Neural progenitor cell (in vitro differentiated cells): Measurements from ENCODE around the gene CD151. TPM values are rescaled to one million over a fixed set of nuclear protein-coding genes. Genes with fewer than 3 reads are reported as not detected.
A peak's percentile ranks its signal among the peaks of the same experiment; 100 is the strongest.

Experiments
- DNase-seq: peaks from one replicate; pipeline ENCODE4 v3.0.0-alpha.2; 2016; ENCODE audit warnings: low spot score
- H2AFZ ChIP-seq: fragments of 200-600 bp; sonication (generic); replicated peaks from 2 replicates; pipeline ENCODE4 v1.6.1; 2016; ENCODE audit warnings: antibody characterized with exemption
- H3F3A ChIP-seq: fragments of 200-600 bp; sonication (generic); 2 replicates; pipeline ENCODE4 v1.6.1; 2016; ENCODE audit warnings: antibody characterized with exemption, low read depth
- H3K27ac ChIP-seq: fragments of 200-600 bp; sonication (generic); 2 replicates; pipeline ENCODE4 v1.5.1; 2016; ENCODE audit warnings: mild to moderate bottlenecking
- H3K27me3 ChIP-seq: fragments of 200-600 bp; sonication (generic); 2 replicates; pipeline ENCODE4 v1.6.1; 2016; ENCODE audit warnings: mild to moderate bottlenecking, moderate library complexity
- H3K36me3 ChIP-seq: fragments of 200-600 bp; sonication (generic); 2 replicates; pipeline ENCODE4 v1.5.1; 2016
- H3K4me1 ChIP-seq: fragments of 200-600 bp; sonication (generic); 2 replicates; pipeline ENCODE4 v1.6.1; 2016; ENCODE audit warnings: mixed run types
- H3K4me2 ChIP-seq: fragments of 200-600 bp; sonication (generic); 2 replicates; pipeline ENCODE4 v1.6.1; 2016
- H3K4me3 ChIP-seq: fragments of 200-600 bp; sonication (generic); 2 replicates; pipeline ENCODE4 v1.5.1; 2016
- H3K79me2 ChIP-seq: fragments of 200-600 bp; sonication (generic); 2 replicates; pipeline ENCODE4 v1.6.1; 2016; ENCODE audit warnings: low read depth
- H3K9ac ChIP-seq: fragments of 200-600 bp; sonication (generic); 2 replicates; pipeline ENCODE4 v1.6.1; 2016
- H3K9me3 ChIP-seq: fragments of 200-600 bp; sonication (generic); 2 replicates; pipeline ENCODE4 v1.5.1; 2016; ENCODE audit warnings: low read depth
- H4K20me1 ChIP-seq: fragments of 200-600 bp; sonication (generic); 2 replicates; pipeline ENCODE4 v1.6.1; 2016; ENCODE audit warnings: low read depth
- H3K27ac Mint-ChIP-seq: 3 replicates; pipeline ENCODE4 v1.8.0; 2021; ENCODE audit warnings: mixed read lengths
- H3K27me3 Mint-ChIP-seq: 2 replicates; pipeline ENCODE4 v1.8.0; 2022; ENCODE audit warnings: low read depth, mild to moderate bottlenecking, inconsistent platforms, moderate library complexity, mixed read lengths; ENCODE audit not compliant: insufficient read depth
- H3K36me3 Mint-ChIP-seq: 3 replicates; pipeline ENCODE4 v1.8.0; 2021; ENCODE audit warnings: mixed read lengths
- H3K4me1 Mint-ChIP-seq: 3 replicates; pipeline ENCODE4 v1.8.0; 2021; ENCODE audit warnings: mixed read lengths
- H3K4me3 Mint-ChIP-seq: 3 replicates; pipeline ENCODE4 v1.8.0; 2021; ENCODE audit warnings: mild to moderate bottlenecking, moderate library complexity, mixed read lengths
- H3K9me3 Mint-ChIP-seq: 3 replicates; pipeline ENCODE4 v1.8.0; 2020; ENCODE audit warnings: mixed read lengths
- CTCF ChIP-seq: fragments of 200-600 bp; sonication (generic); IDR thresholded peaks from 2 replicates; pipeline ENCODE4 v1.5.1; 2017; ENCODE audit warnings: antibody characterized with exemption, mild to moderate bottlenecking
- EZH2 ChIP-seq: fragments of 200-600 bp; sonication (generic); IDR thresholded peaks from 2 replicates; pipeline ENCODE4 v1.6.1; 2017; ENCODE audit warnings: antibody characterized with exemption, mild to moderate bottlenecking, moderate library complexity
- EZH2phosphoT487 ChIP-seq: fragments of 200-600 bp; sonication (generic); IDR thresholded peaks from 2 replicates; pipeline ENCODE4 v1.6.1; 2017; ENCODE audit warnings: antibody characterized with exemption
- total RNA-seq: library from RNA; depleted of rRNA; stranded (reverse); fragments of >200 nt; gene quantifications from 2 replicates; pipeline ENCODE4 v1.2.3, GENCODE V29; 2015; ENCODE audit warnings: low replicate concordance

The CD151 gene
- total RNA-seq, 1 donor from 2014 or later, result 37.4 TPM

- Mint-ChIP-seq H3K4me1 (no peaks in the 10 kb centered on the region), H3K27me3 (peaks cover 11% of the 10 kb centered on the region)
- no peaks in the 10 kb centered on the region for H3K36me3 ChIP-seq
Measured at GRCh38 chr11:877565-877964, 44.8 kb downstream of the CD151 start.

DNA sequence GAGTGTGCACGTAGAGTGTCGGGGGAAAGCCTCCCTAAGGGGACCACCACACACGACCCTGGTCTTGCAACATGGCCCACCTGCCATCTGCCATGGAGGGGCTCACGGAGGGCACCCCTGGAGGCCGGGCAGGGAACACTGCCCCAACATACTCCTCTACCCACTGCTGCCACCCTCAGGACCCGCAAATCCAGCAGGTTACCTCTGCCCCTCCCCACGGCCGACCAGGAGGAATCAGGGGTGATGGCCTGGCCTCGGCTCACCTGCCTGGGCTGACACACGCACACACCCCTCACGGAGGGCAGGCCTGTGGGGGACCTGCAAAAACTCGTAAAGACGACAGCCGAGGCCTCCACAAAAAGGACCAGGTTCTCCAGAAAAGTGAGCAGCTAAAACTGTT, 47.7 kb downstream of the CD151 start:
- Mint-ChIP-seq H3K4me3 (no peak overlapping the region), H3K27ac (no peak overlapping the region)
- TF ChIP-seq CTCF (no peak), EZH2 (no peak), EZH2phosphoT487 (no peak)

More at GRCh38 chr11:877565-877964, 44.8 kb downstream of the CD151 start:
- Histone ChIP-seq H3K4me2 (no peak overlapping the region), H4K20me1 (peaks cover 1% of the 10 kb centered on the region), H3K79me2 (no peaks in the 10 kb centered on the region), H3K9ac (no peak overlapping the region), H3K4me1 (no peaks in the 10 kb centered on the region), H3K27me3 (no peaks in the 10 kb centered on the region), H3F3A (no peaks in the 10 kb centered on the region), H3K27ac (no peak overlapping the region), H3K4me3 (no peak overlapping the region), H3K9me3 (no peaks in the 10 kb centered on the region), H2AFZ (no peak overlapping the region)
- Mint-ChIP-seq H3K9me3 (no peaks in the 10 kb centered on the region), H3K36me3 (peaks cover 25% of the 10 kb centered on the region), H3K4me3 (no peak overlapping the region), H3K27ac (no peak overlapping the region)
- no peak for TF ChIP-seq EZH2phosphoT487
- no peak for TF ChIP-seq EZH2
- no peak for TF ChIP-seq CTCF
- DNase-seq, result peak; percentile 48

GRCh38 chr11:882596-882995, 49.8 kb downstream of the CD151 start:
- Histone ChIP-seq H3F3A (no peaks in the 10 kb centered on the region), H3K9me3 (no peaks in the 10 kb centered on the region), H3K4me1 (no peaks in the 10 kb centered on the region), H3K36me3 (no peaks in the 10 kb centered on the region), H3K4me3 (no peak overlapping the region), H3K4me2 (no peak overlapping the region), H3K79me2 (no peaks in the 10 kb centered on the region), H4K20me1 (no peaks in the 10 kb centered on the region), H3K9ac (no peak overlapping the region), H2AFZ (no peak overlapping the region), H3K27me3 (no peaks in the 10 kb centered on the region), H3K27ac (no peak overlapping the region)
- Mint-ChIP-seq H3K27me3 (peaks cover 2% of the 10 kb centered on the region), H3K4me1 (no peaks in the 10 kb centered on the region), H3K4me3 (no peak overlapping the region), H3K9me3 (no peaks in the 10 kb centered on the region), H3K27ac (no peak overlapping the region), H3K36me3 (peaks cover 24% of the 10 kb centered on the region)
- DNase-seq, result no peak
- TF ChIP-seq CTCF (no peak), EZH2phosphoT487 (no peak), EZH2 (no peak)

More for the DNA sequence above, 47.7 kb downstream of the CD151 start:
- Histone ChIP-seq H4K20me1 (no peaks in the 10 kb centered on the region), H3F3A (no peaks in the 10 kb centered on the region), H2AFZ (no peak overlapping the region), H3K27me3 (no peaks in the 10 kb centered on the region), H3K4me1 (no peaks in the 10 kb centered on the region), H3K9me3 (no peaks in the 10 kb centered on the region), H3K27ac (no peak overlapping the region), H3K36me3 (no peaks in the 10 kb centered on the region), H3K79me2 (no peaks in the 10 kb centered on the region), H3K9ac (no peak overlapping the region), H3K4me2 (no peak overlapping the region), H3K4me3 (no peak overlapping the region)
- peaks cover 8% of the 10 kb centered on the region for H3K27me3 Mint-ChIP-seq
- DNase-seq, result no peak
- no peaks in the 10 kb centered on the region for H3K9me3 Mint-ChIP-seq
- H3K36me3 Mint-ChIP-seq, result peaks cover 22% of the 10 kb centered on the region
- H3K4me1 Mint-ChIP-seq, result no peaks in the 10 kb centered on the region

GRCh38 chr11:883527-883926, 50.8 kb downstream of the CD151 start:
- no peaks in the 10 kb centered on the region for H3K4me1 Mint-ChIP-seq
- no peak overlapping the region for H2AFZ ChIP-seq

More at GRCh38 chr11:883527-883926, 50.8 kb downstream of the CD151 start:
- TF ChIP-seq CTCF (no peak), EZH2 (no peak), EZH2phosphoT487 (no peak)
- H3K36me3 ChIP-seq, result no peaks in the 10 kb centered on the region
- H3F3A ChIP-seq, result no peaks in the 10 kb centered on the region
- no peaks in the 10 kb centered on the region for H3K9me3 ChIP-seq
- H3K4me1 ChIP-seq, result no peaks in the 10 kb centered on the region
- H3K27ac ChIP-seq, result no peak overlapping the region
- no peaks in the 10 kb centered on the region for H3K27me3 ChIP-seq
- H3K36me3 Mint-ChIP-seq, result peaks cover 22% of the 10 kb centered on the region
- peaks cover 4% of the 10 kb centered on the region for H3K27me3 Mint-ChIP-seq
- H4K20me1 ChIP-seq, result no peaks in the 10 kb centered on the region
- H3K9ac ChIP-seq, result no peak overlapping the region
- no peaks in the 10 kb centered on the region for H3K79me2 ChIP-seq
- no peak overlapping the region for H3K4me3 ChIP-seq
- DNase-seq, result no peak
- H3K4me3 Mint-ChIP-seq, result no peak overlapping the region
- no peaks in the 10 kb centered on the region for H3K9me3 Mint-ChIP-seq
- no peak overlapping the region for H3K27ac Mint-ChIP-seq
- H3K4me2 ChIP-seq, result no peak overlapping the region
